Effector memory CD4-positive, alpha-beta T cell (primary cell): Measurements from ENCODE around the gene HSP90AA1.

Experiments
- DNase-seq, 3 donors: peaks; one replicate each; pipeline ENCODE4 v3.0.0-alpha.2; 2020
- H3K27ac ChIP-seq: 2 replicates; pipeline ENCODE4 v1.7.0; 2013; ENCODE audit warnings: mild to moderate bottlenecking, low read length, moderate library complexity; ENCODE audit not compliant: insufficient read depth, poor library complexity, severe bottlenecking
- H3K27me3 ChIP-seq: replicated peaks from 2 replicates; pipeline ENCODE4 v1.7.0; 2013; ENCODE audit warnings: mild to moderate bottlenecking, low read length; ENCODE audit not compliant: insufficient read depth, control insufficient read depth, poor library complexity, severe bottlenecking
- H3K36me3 ChIP-seq: 2 replicates; pipeline ENCODE4 v1.7.0; 2013; ENCODE audit warnings: mild to moderate bottlenecking, low read length, moderate library complexity; ENCODE audit not compliant: control insufficient read depth, insufficient read depth
- H3K4me1 ChIP-seq: 2 replicates; pipeline ENCODE4 v1.7.0; 2013; ENCODE audit warnings: low read length, mild to moderate bottlenecking; ENCODE audit not compliant: control insufficient read depth, insufficient read depth, poor library complexity, severe bottlenecking
- H3K4me3 ChIP-seq: 2 replicates; pipeline ENCODE4 v1.7.0; 2013; ENCODE audit warnings: low read length, low read depth, mild to moderate bottlenecking; ENCODE audit not compliant: insufficient read depth, poor library complexity, severe bottlenecking
- H3K9me3 ChIP-seq: 2 replicates; pipeline ENCODE4 v1.7.0; 2013; ENCODE audit warnings: mild to moderate bottlenecking, low read length, moderate library complexity; ENCODE audit not compliant: control insufficient read depth

The HSP90AA1 gene

GRCh38 chr14:102056694-102057442 lies 30.0 kb downstream of the HSP90AA1 start:
- Histone ChIP-seq H3K36me3 (no peaks in the 10 kb centered on the region), H3K4me3 (no peak overlapping the region), H3K4me1 (no peaks in the 10 kb centered on the region)

GRCh38 chr14:102055181-102055901 lies 31.5 kb downstream of the HSP90AA1 start:
- Histone ChIP-seq H3K27ac (no peak overlapping the region), H3K36me3 (peaks cover 7% of the 10 kb centered on the region), H3K4me1 (no peaks in the 10 kb centered on the region), H3K27me3 (no peaks in the 10 kb centered on the region), H3K4me3 (no peak overlapping the region), H3K9me3 (no peaks in the 10 kb centered on the region)
- DNase-seq, result no peak

More at GRCh38 chr14:102056694-102057442, 30.0 kb downstream of the HSP90AA1 start:
- Histone ChIP-seq H3K9me3 (no peaks in the 10 kb centered on the region), H3K27me3 (no peaks in the 10 kb centered on the region), H3K27ac (no peak overlapping the region)
- no peak for DNase-seq

GRCh38 chr14:102052522-102052921 lies 34.3 kb downstream of the HSP90AA1 start:
- no peaks in the 10 kb centered on the region for H3K9me3 ChIP-seq
- DNase-seq, result no peak
- peaks cover 35% of the 10 kb centered on the region for H3K36me3 ChIP-seq
- H3K4me1 ChIP-seq, result no peaks in the 10 kb centered on the region
- H3K4me3 ChIP-seq, result no peak overlapping the region
- H3K27ac ChIP-seq, result no peak overlapping the region
- no peaks in the 10 kb centered on the region for H3K27me3 ChIP-seq

- no peaks in the 10 kb centered on the region for H3K9me3 ChIP-seq
- H3K27ac ChIP-seq, result no peak overlapping the region
- H3K27me3 ChIP-seq, result no peaks in the 10 kb centered on the region
- H3K4me1 ChIP-seq, result no peaks in the 10 kb centered on the region
- H3K4me3 ChIP-seq, result no peak overlapping the region
- no peak for DNase-seq
- peaks cover 46% of the 10 kb centered on the region for H3K36me3 ChIP-seq
Measured at GRCh38 chr14:102050625-102051024, 36.2 kb downstream of the HSP90AA1 start.

GRCh38 chr14:102050026-102050405 lies 36.8 kb downstream of the HSP90AA1 start:
- no peaks in the 10 kb centered on the region for H3K9me3 ChIP-seq
- DNase-seq, result no peak
- no peaks in the 10 kb centered on the region for H3K4me1 ChIP-seq
- H3K4me3 ChIP-seq, result no peak overlapping the region
- no peaks in the 10 kb centered on the region for H3K27me3 ChIP-seq
- peaks cover 46% of the 10 kb centered on the region for H3K36me3 ChIP-seq
- H3K27ac ChIP-seq, result no peak overlapping the region

- Histone ChIP-seq H3K36me3 (peaks cover 52% of the 10 kb centered on the region), H3K4me3 (no peak overlapping the region), H3K27me3 (no peaks in the 10 kb centered on the region), H3K4me1 (no peaks in the 10 kb centered on the region), H3K27ac (no peak overlapping the region), H3K9me3 (no peaks in the 10 kb centered on the region)
- DNase-seq, result no peak
Measured at GRCh38 chr14:102049258-102050025, 37.4 kb downstream of the HSP90AA1 start.

GRCh38 chr14:102047808-102048540 lies 38.9 kb downstream of the HSP90AA1 start:
- no peaks in the 10 kb centered on the region for H3K9me3 ChIP-seq
- no peaks in the 10 kb centered on the region for H3K4me1 ChIP-seq
- no peak for DNase-seq
- H3K27me3 ChIP-seq, result no peaks in the 10 kb centered on the region
- no peak overlapping the region for H3K27ac ChIP-seq
- H3K36me3 ChIP-seq, result peaks cover 66% of the 10 kb centered on the region
- no peak overlapping the region for H3K4me3 ChIP-seq

- Histone ChIP-seq H3K9me3 (no peaks in the 10 kb centered on the region), H3K27me3 (no peaks in the 10 kb centered on the region), H3K36me3 (peaks cover 79% of the 10 kb centered on the region), H3K4me3 (no peak overlapping the region), H3K4me1 (no peaks in the 10 kb centered on the region), H3K27ac (no peak overlapping the region)
- DNase-seq, result no peak
Measured at GRCh38 chr14:102046337-102047278, 40.2 kb downstream of the HSP90AA1 start.

GRCh38 chr14:102044566-102044965 lies 42.3 kb downstream of the HSP90AA1 start:
- peaks cover 85% of the 10 kb centered on the region for H3K36me3 ChIP-seq

More at GRCh38 chr14:102044566-102044965, 42.3 kb downstream of the HSP90AA1 start:
- no peak overlapping the region for H3K4me3 ChIP-seq
- no peaks in the 10 kb centered on the region for H3K4me1 ChIP-seq
- no peak overlapping the region for H3K27ac ChIP-seq
- H3K9me3 ChIP-seq, result no peaks in the 10 kb centered on the region
- H3K27me3 ChIP-seq, result no peaks in the 10 kb centered on the region
- DNase-seq, result no peak
